GM12865 (cell line): ENCODE data around the gene POC1A.

Experiments used
- DNase-seq: peaks from one replicate; pipeline ENCODE4 v3.0.0; 2010; ENCODE audit warnings: low read depth
- H3K4me3 ChIP-seq: 2 replicates; pipeline ENCODE4 v1.5.1; 2011; ENCODE audit warnings: mild to moderate bottlenecking, low read depth, low read length, control low read depth
- CTCF ChIP-seq: IDR thresholded peaks from 2 replicates; pipeline ENCODE4 v1.5.1; 2011; ENCODE audit warnings: low read length, control low read depth, low read depth, inconsistent platforms; ENCODE audit not compliant: insufficient read depth; ENCODE audit errors: missing control alignments

The POC1A gene

DNA sequence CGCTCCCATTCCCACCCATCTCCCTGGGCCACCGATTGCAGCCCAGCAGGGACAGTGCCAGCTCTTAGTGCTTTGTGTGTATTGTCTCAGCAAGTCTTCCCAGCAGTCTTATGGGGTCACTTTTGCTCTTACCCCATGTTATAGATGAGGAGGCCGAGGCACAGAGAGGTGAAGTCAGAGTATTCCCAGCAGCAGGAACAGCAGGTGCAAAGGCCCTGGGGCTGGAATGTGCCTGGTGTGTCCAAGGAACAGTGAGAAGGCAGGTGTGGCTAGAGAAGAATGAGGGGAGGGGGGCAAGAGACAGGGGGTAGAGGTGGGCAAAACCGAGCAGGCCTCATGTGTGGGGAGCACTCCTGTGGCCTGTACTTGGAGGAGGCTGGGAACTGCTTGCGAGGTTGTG, 85.1 kb downstream of the POC1A start:
- H3K4me3 ChIP-seq: no peak overlapping the region
- DNase-seq: no peak
- TF ChIP-seq CTCF: no peak

- no peak for TF ChIP-seq CTCF
- H3K4me3 ChIP-seq: no peak overlapping the region
- no peak for DNase-seq
These were observed 85.5 kb downstream of the POC1A start for GRCh38 chr3:52068730-52069129.

GRCh38 chr3:52068055-52068571, 86.1 kb downstream of the POC1A start:
- TF ChIP-seq CTCF: no peak
- no peak overlapping the region for H3K4me3 ChIP-seq
- DNase-seq: no peak

DNA sequence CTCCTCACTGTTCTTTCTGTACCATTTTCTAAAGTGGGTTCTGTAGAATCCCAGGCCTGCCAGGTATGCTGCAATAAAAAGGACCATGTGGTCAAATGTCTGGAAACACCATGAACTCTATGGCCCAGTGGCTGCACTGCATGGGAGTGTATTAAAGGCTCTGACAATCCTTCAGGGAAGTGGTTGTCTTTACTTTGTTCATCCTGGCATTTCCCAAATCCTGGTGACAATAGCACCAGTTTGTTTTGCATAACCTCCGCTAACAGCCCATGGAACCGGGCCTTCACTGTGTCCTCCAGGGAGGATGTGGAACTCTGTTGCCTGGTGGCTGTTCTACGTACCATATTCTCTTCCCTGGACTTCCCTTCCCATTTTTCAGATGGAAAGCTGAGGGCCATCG, 86.7 kb downstream of the POC1A start:
- DNase-seq: no peak
- no peak for TF ChIP-seq CTCF
- no peak overlapping the region for H3K4me3 ChIP-seq

DNA sequence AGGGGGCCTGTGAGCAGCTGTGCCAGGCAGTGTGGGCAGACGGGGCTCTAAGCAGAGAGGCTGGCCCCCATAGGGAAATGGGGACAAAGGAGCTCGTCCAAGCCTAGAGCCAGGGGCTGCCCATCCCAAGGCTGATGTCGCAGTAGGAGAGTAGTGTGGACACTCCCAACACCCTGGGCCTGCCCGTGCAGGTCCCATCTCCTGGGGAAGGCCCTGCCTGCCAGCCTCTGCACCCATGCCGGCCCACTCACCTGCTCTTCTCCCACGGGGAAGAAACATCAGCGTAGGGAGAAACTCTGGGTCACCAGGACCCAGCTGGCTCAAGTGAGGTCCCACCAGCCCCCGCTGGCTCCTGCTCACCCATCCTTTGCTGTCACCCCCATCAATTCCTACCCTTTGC, 87.2 kb downstream of the POC1A start:
- H3K4me3 ChIP-seq: no peak overlapping the region
- TF ChIP-seq CTCF: no peak
- DNase-seq: no peak

- no peak for TF ChIP-seq CTCF
- no peak overlapping the region for H3K4me3 ChIP-seq
- no peak for DNase-seq
These were observed 88.9 kb downstream of the POC1A start for GRCh38 chr3:52065264-52065756.

DNA sequence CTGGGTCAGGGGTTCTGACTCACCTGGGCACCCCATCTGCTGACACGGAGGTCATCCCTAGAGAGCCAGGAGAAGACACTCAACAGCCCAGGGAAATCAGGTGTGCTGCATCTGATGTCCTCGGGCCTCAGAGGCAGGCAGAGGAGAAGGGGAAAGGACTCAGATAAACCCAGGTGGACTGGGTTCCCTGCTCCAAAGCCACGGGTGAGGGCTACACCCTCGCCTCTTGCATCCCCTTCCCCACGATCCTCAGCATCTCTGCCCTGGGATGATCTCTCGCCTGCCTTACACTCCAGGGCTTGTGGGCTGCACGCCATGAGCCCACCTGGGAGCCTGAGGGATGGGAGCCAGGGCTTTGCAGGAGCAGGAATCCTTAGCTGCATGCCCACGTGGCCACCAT, 89.7 kb downstream of the POC1A start:
- no peak overlapping the region for H3K4me3 ChIP-seq
- no peak for TF ChIP-seq CTCF
- DNase-seq: no peak
